ENCODE results near the gene SCN5A. TPM values are rescaled to one million over a fixed set of nuclear protein-coding genes. Genes with fewer than 3 reads are reported as not detected.

SCN5A gene
- total RNA-seq, 1 donor from 2014 or later = 1.4 TPM

DNA sequence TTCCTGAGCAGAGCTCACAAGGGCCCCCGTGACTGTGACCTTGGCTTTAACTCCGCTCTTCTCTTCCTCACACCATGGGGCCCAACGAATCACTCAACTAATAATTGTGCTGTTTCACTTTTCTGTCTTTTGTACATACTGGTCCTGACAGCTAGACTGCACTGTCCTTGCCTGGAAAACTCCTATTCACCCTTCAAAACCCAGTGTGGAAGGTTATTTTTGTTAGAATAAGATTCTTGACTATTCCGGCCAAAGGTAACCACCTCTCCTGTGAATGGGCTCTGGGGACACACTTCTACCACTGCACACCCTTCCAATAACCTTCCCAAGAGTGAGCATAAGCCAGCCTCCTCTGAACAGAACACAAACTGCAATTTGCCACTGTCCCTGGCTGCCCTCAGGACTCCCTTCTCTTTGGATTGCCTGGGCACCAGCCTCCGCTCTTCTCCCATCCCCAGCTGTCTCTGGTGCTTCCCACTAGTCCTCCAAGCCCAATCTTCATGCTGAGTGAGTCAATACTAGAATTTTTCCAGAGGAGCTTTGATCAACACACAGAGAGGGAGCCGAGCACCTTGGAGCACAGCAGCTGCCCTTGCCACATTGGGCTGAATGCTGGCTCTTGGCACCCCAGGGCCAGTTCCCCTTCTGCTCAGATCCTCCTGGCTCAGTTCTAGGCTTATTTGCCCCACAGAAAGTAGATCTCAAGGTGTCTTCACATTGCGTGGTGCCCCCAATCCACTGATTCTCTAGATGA is 2.1 kb downstream of the SCN5A start:
- no peak overlapping the region for H3K4me3 Mint-ChIP-seq
- TF ChIP-seq, protein P1, sequence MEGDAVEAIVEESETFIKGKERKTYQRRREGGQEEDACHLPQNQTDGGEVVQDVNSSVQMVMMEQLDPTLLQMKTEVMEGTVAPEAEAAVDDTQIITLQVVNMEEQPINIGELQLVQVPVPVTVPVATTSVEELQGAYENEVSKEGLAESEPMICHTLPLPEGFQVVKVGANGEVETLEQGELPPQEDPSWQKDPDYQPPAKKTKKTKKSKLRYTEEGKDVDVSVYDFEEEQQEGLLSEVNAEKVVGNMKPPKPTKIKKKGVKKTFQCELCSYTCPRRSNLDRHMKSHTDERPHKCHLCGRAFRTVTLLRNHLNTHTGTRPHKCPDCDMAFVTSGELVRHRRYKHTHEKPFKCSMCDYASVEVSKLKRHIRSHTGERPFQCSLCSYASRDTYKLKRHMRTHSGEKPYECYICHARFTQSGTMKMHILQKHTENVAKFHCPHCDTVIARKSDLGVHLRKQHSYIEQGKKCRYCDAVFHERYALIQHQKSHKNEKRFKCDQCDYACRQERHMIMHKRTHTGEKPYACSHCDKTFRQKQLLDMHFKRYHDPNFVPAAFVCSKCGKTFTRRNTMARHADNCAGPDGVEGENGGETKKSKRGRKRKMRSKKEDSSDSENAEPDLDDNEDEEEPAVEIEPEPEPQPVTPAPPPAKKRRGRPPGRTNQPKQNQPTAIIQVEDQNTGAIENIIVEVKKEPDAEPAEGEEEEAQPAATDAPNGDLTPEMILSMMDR (IDR thresholded peaks at IDR 0.05; ENCODE audit: unreplicated experiment) = no peak
- H3K27me3 Mint-ChIP-seq (ENCODE audit: low read depth) = peaks cover 11% of the 10 kb centered on the region
- no peak overlapping the region for H3K27ac Mint-ChIP-seq
- peaks cover 2% of the 10 kb centered on the region for H3K4me1 Mint-ChIP-seq
- no peaks in the 10 kb centered on the region for H3K9me3 Mint-ChIP-seq
- H3K36me3 Mint-ChIP-seq = no peaks in the 10 kb centered on the region
- no peak for DNase-seq (ENCODE audit: low spot score in 2 of 2, unreplicated experiment in 2 of 2)

DNA sequence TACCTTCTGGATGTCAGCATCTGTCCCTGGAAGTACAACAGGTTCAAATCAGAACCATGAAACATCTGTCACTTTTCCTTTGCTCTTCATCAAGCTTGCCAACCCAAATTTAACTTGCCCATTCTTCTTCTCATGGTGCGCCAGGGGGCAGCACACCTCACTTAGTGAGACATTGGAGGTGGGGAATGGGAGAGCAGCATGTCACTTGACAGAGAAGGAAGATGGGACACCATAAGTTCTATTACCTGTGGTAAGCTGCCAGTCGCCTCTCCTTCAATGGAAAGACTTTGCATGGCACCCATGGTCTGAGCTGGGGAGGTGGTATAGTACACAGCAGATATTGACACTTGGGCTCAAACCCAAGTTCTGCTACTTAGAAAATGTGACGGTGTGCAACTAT is 2.9 kb downstream of the SCN5A start:
- TF ChIP-seq, protein P1 (IDR thresholded peaks at IDR 0.05; ENCODE audit: unreplicated experiment) = peak; percentile 45
- DNase-seq (ENCODE audit: low spot score in 2 of 2, unreplicated experiment in 2 of 2) = no peak
- H3K27ac Mint-ChIP-seq = no peak overlapping the region
- no peak overlapping the region for H3K4me3 Mint-ChIP-seq
- no peaks in the 10 kb centered on the region for H3K36me3 Mint-ChIP-seq
- H3K27me3 Mint-ChIP-seq (ENCODE audit: low read depth) = peaks cover 19% of the 10 kb centered on the region
- H3K4me1 Mint-ChIP-seq = peaks cover 2% of the 10 kb centered on the region
- H3K9me3 Mint-ChIP-seq = no peaks in the 10 kb centered on the region

DNA sequence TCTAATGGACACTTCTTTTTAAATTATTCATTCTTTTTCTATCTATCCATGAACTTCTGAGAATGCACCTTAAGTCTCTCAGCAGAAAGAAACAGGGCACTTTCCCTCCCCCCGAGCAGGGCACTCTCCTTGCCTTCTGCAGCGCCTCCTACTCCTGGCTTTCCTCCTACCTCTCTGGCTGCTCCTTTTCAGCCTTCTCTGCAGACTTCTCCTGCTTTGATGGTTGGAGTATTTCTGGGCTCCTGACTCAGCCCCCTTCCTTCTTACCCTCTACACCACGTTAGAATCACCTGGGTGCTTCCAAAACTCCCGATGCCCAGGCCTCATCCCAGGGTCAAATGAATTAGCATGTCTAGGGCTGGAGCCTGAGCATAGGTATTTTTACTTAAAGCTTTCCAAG is 3.4 kb downstream of the SCN5A start:
- Mint-ChIP-seq H3K4me3 (no peak overlapping the region), H3K27ac (no peak overlapping the region), H3K36me3 (no peaks in the 10 kb centered on the region), H3K27me3 (ENCODE audit: low read depth) (peaks cover 23% of the 10 kb centered on the region), H3K4me1 (peaks cover 2% of the 10 kb centered on the region), H3K9me3 (no peaks in the 10 kb centered on the region)
- TF ChIP-seq, protein P1 (IDR thresholded peaks at IDR 0.05; ENCODE audit: unreplicated experiment) = no peak
- DNase-seq (ENCODE audit: low spot score in 2 of 2, unreplicated experiment in 2 of 2) = no peak

- TF ChIP-seq, protein P1 (IDR thresholded peaks at IDR 0.05; ENCODE audit: unreplicated experiment) = no peak
- peaks cover 2% of the 10 kb centered on the region for H3K4me1 Mint-ChIP-seq
- no peak for DNase-seq (ENCODE audit: low spot score in 2 of 2, unreplicated experiment in 2 of 2)
- peaks cover 27% of the 10 kb centered on the region for H3K27me3 Mint-ChIP-seq (ENCODE audit: low read depth)
- H3K27ac Mint-ChIP-seq = no peak overlapping the region
- no peak overlapping the region for H3K4me3 Mint-ChIP-seq
- H3K9me3 Mint-ChIP-seq = no peaks in the 10 kb centered on the region
- no peaks in the 10 kb centered on the region for H3K36me3 Mint-ChIP-seq
Observed at GRCh38 chr3:38645601-38646000, 3.9 kb downstream of the SCN5A start.

DNA sequence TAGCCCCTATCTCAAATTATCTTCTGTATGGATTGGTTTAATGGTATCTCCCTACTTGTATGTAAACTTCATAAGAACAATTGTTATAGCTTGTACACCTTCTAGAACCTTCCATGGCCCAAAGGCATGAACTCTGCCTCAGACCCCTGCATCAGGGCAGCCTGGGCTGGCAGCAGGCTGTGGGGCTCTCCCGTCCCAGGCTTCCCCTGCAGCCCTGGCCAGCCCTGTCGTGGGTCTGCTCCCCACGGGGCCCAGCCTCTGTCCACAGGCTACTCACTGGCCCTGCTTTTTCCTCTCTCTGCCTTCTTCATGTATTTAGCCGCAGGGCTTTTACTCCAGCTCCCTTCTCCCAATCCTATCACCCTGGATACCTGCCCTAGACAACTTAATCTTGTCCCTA is 4.4 kb downstream of the SCN5A start:
- Mint-ChIP-seq H3K36me3 (no peaks in the 10 kb centered on the region), H3K4me1 (peaks cover 2% of the 10 kb centered on the region), H3K27me3 (ENCODE audit: low read depth) (peaks cover 32% of the 10 kb centered on the region), H3K9me3 (no peaks in the 10 kb centered on the region), H3K4me3 (no peak overlapping the region), H3K27ac (no peak overlapping the region)
- TF ChIP-seq, protein P1 (IDR thresholded peaks at IDR 0.05; ENCODE audit: unreplicated experiment) = no peak
- DNase-seq (ENCODE audit: low spot score in 2 of 2, unreplicated experiment in 2 of 2) = no peak

Measured in mesothelial cell of epicardium (in vitro differentiated cells).